ENCODE results near the gene LAMC3.
"Not testable (repeated sequence)": the region's sequence is repeated elsewhere in the genome, so short reads cannot be mapped to it uniquely, and the experiment has no call there.

Gene LAMC3

DNA sequence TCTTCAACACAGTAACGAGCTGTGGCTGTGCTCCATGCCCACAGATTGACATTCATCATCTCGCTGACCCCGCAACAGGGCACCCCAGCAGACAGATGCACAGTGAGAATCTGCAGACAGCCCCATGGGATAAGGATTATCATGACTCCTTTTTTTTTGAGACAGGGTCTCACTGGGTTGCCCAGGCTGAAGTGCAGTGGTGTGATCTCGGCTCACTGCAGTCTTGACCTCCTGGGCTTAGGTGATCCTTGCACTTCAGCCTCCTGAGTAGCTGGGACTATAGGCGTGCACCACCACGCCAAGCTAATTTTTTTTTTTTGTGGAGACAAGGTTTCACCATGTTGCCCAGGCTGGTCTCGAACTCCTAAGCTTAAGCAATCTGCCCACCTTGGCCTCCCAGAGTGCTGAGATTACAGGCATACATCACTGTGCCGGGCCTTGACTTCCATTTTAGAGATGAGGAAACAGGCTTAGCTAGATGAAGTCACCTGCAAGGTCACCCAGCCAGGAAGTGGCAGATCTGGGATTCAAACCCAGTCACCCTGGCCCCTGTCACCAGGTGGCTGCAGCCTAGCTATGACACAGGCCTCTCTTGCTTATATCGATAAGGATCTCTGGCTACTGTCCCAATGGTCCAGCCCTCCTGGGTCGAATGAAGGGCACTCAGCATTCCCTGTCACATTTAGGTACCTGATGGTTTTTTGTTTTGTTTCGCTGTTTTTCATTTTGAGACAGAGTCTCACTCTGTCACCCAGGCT is 92.4 kb downstream of the LAMC3 start:
- DNase-seq: no peak

DNA sequence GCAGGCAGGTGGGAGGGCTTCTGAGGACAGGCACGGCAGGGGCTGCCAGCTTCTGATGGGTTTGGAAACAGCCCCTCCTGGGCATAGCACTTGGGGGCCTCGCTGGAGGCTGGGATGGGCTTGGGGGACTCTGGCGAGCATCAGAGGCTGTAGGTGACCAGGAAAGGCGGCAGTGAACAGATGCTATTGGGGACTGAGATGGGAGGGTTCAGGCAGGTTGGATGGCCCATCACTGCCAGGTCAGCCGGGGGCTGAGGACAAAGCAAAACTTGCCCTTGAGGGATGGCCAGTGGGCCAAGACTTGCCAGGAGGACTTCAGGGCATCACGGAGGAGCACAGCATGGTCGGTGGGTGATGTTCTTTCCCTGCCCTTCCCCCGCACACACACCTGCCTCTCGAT is 94.0 kb downstream of the LAMC3 start:
- DNase-seq: no peak

DNA sequence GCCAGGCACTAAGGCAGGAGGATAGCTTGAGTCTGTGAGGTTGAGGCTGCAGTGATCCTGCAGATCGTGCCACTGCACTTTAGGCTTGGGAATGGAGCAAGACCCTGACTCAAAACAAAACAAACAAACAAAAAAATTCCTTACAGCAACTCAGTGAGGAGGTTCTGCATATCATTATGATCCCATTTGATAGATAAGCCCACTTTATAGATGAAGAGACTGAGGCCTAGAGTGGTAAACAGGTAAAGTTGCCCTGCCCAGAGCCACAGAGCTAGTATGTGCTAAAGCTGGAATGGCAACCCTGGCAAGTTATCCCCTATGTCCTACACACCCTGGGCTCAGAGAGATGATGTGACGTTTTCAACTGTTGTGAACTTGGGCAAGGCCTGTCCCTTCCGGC is 94.6 kb downstream of the LAMC3 start:
- no peak for DNase-seq

DNA sequence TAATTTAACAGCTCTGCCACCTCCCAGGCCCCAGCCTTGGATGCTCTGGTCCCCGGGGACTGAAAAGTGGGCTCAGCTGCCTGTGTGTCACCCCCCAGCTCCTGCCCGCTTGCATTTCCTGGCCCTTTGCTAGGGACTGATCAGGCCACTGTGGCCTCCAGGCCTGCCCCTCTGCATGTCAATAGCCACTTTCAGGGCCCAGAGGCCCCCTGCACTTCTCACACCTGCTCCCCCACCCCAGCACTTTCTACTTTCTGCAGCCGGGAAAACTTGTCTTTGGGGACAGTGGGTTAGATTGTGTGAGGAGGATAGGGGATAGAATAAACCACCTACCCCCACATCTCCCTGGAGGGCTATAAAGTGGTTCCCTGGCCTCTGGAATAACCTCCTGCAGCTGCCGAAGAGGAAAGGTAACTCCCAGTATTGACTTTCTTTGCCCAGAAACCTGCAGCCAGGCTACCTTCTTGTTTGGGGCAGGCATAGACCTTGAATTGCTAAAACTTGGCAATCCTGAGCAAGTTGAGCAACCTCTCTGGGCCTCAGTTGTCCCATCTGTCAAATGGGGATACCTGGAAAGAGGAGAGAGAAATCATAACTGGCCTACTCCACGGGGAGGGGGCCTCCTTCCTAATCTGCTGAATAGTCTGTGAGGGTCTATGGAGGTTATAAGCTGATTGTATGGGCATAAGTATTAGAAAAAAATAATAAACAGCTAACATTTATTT is 95.2 kb downstream of the LAMC3 start:
- no peak for DNase-seq

DNA sequence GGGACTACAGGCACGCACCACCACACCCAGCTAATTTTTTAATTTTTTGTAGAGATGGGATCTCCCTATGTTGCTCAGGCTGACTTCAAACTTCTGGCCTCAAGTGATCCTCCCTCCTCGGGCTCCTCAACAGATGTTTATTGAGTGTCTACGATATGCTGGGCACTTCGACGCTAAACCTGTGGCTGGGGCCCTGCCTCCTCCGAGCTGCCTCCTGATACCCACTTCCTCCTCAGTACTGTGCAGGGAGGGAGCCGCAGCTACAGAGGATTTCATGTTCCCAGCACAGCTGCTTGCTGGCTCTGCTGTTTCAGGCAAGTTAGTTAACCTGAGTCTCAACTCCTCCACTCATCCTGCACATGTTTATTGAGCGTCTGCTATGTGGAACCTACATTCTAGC is 97.0 kb downstream of the LAMC3 start:
- DNase-seq: no peak

DNA sequence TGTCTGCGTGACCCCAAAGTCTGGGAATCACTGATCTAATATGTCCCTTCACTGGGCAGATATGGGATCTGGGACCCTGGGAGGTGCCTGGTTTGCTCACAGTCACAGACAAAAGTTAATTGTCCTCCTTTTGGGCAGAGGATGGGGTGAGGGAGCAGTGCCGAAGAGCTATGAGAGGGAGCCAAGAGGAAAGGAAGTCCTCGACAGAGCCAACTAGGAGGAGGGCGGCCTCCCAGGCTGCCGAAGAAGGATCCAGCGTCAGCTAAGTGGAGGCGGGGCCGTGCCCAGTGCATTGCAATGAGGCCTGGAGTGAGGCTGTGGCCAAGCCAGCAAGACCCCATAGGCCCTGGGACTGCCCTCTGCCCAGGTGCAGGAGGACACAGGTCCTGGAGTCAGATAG is 98.8 kb downstream of the LAMC3 start:
- DNase-seq: no peak

DNA sequence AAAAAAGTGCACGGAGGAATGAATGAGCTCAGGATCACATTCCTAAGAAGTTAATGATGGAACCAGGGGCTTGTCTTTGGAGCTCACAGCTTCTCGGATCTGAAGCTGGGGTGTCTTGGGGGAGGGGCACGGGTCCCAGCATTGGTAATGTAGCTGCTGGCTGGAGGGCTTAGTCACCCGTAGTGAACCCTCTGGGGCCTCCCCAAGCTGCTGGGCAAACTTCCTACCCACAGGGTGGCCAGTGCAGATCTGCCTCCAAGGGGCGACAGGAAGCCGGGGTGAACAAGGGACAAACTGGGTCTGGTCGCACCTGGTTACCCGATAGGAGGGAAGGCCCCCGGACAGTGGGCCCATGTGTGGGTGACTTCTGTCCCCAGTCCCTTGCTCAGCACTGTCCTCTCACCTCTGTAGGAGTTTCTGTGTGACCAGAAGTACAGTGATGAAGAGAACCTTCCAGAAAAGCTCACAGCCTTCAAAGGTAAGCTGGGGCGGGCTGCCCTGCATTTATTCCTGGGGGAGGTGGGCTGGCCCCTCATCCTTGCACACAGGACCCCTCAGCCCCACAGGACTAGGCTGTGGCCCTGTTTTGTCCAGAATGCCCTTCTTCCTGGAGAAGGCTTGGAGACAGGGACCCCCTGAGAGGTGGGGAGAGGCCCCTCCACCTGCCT is 102.3 kb downstream of the LAMC3 start:
- DNase-seq: peak; percentile 55

DNA sequence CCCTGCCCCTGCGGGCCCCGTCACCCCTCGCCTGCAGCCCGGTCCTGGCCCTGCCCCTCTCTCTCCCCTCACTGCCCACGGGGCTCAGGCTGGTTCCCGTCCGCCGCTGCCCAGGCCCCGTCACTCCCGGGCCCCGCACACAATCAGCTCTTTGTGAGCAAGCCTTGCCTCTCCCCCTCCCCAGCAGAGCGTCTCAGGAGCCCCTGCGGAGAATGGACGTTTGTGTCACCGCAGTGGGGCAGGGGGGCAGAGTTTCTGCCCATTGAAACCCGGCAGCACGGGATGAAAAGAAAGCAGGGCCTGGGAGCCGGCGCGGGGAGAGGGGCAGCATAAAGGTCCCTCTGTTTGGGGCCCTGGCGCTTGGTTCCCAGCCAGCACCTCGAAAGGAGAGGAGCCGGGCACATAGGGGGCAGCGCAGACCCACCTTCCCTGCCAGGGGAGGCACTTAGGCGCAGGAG is 102.9 kb downstream of the LAMC3 start:
- peak; percentile 90 for DNase-seq

DNA sequence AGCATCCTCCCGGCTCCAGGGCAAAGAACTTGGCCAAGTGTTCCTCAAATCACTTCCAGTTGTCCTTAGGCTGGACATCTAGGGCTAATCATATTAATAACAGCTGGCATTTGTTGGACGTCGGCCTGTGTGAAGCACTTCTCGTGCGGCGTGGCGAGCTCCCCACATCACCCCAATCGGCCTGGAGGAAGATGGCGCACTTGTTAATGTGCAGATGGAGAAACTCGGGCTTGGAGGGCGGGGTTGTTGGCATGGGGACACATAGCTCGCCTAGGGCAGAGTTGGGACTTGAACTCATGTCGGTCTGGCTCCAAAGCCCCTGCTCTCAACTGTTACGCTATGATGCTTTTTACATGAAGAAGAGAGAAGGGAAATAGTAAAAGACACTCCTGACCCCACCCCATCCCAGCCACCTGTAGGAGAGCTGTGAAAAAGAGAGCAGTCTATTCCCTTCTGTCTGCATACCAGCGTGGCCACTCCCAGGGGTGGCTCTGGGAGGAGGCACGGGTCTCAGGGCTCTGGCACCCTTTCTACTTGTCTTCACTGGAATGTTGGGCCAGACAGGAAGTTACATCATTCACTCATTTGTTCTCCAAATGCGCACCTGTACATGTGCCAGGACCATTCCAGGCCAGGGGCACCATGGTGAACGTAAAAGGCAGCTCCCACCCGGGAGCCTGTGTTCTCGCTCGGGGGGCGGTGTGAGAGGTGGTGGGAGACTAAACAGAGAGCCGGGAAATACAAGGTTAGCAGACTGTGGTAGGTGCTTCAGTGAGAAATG is 103.6 kb downstream of the LAMC3 start:
- DNase-seq: no peak

DNA sequence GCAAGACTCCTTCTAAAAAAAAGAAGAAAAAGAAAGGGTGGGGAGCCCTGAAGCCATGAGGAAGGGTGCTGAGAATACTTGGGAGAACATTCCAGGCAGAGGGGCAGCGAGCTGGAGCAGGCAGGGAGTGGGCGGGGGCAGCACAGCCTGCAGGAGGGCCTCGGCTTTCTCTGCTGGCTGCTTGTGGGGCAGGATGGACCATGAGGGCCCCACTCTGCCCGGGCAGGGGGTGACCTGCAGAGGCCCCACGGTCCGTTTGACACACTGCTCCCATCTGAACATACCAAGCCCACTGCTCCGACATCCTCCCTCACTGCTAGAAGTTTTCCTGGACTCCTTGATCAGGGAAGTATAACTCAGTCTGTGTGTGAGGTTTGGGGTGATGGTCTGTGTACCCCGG is 104.7 kb downstream of the LAMC3 start:
- DNase-seq: no peak

DNA sequence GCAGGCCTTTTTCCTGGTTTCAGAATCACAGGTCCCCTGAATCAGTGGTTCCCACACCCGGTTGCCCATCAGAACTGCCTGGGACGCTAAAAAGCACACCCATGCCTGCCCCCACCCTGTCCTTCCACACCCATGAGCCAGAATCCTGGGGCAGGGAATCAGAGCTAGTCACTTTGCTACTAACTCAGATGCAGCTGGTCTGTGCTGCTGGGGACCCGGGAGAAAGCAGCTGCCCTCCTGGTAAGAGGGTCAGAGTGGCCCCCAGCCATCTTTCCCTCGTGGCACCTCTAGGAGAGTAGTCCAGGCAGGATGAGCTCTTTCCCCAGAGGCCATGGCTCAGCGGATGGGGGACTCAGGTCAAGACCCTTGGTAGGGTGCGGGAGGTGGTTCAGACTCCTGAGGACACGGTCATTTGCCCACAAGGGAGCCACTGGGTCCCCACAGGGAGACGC is 105.1 kb downstream of the LAMC3 start:
- no peak for DNase-seq

DNA sequence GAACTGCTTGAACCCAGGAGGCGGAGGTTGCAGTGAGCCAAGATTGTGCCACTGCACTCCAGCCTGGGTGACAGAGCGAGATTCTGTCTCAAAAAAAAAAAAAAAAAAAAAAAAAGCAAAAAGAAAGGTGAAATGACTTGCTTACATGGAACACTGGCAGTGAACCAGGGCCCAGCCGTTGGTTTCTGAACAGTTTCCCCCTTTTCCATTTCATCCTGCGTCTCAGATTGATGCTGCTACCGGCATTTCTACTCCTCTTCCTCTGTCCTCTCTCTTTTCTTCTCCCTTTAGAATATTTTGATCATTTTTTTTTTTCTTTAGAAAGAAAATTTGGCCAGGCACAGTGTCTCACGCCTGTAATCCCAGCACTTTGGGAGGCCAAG is 106.4 kb downstream of the LAMC3 start:
- DNase-seq: not testable (repeated sequence)

DNA sequence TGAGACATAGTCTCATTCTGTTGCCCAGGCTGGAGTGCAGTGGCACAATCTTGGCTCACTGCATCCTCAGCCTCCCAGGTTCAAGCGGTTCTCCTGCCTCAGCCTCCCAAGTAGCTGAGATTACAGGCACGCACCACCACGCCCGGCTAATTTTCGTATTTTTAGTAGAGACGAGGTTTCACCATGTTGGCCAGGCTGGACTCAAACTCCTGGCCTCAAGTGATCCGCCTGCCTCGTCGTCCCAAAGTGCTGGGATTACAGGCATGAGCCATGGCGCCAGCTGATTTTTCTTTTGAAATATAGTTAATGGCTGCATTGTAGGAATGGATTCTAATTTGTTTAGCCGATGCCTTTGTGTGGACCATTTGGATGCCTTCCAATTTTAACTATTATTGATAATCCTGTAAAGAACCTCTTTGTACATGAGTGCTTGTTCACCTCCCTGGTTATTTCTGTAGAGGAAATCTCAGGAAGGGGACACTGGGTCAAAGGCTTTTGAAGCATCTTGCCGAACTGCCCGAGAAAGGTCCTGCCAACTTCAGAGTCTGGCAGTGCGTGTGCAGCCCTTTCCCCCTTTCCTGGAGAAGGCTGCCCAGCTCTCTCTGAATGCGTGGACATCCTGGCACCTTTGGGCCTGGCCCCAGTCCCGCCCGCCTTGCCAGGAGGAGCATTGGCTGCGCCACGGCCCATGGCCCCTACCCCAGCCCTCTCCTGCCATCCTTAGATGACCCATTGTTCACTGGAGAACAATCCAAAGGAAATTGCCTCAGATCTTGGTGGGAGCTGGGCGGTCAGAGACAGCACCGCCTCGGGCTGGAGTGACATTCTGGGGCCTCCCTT is 107.5 kb downstream of the LAMC3 start:
- DNase-seq: no peak

DNA sequence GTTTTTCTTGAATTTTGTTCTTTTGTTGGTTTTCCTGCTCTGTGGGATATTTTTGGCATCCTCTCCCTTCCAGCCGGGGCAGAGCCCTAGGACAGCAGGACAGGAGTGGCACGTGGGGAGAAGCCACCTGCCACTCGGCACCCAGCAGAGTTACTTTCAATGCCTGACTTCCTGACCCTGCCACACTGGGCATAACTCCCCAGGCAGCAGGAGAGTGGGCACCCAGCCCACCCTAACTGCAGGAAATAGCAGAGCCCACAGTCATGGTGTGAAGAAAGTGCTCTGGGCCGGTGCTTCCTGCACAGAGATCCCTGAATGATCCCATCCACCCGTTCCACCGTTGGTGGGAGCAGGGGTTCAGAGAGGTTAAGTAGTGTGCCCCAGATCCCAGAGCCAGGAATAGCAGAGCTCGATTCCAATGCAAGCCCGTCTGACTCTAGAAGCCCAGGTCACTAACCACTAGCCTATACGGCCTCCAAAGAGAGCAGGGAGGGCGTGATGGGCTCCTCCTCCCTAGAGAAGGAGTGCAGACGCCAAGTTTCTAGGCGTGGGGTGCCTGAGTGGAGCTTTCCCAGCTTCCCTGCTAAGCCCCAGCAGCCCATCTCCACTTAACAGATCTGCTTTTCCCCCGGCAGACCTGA is 108.3 kb downstream of the LAMC3 start:
- DNase-seq: no peak

DNA sequence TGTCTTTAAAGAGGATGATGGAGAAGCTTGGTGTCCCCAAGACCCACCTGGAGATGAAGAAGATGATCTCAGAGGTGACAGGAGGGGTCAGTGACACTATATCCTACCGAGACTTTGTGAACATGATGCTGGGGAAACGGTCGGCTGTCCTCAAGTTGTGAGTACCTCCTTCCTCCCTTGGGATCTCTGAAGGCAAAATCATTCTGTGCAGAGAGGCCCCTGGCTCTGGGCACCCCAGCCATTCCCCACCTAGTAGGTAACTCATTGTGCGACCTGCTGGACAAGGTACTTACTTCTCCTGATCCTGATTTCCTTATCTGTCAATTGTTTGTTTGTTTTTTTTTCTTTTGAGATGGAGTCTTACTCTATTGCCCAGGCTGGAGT is 108.8 kb downstream of the LAMC3 start:
- no peak for DNase-seq

DNA sequence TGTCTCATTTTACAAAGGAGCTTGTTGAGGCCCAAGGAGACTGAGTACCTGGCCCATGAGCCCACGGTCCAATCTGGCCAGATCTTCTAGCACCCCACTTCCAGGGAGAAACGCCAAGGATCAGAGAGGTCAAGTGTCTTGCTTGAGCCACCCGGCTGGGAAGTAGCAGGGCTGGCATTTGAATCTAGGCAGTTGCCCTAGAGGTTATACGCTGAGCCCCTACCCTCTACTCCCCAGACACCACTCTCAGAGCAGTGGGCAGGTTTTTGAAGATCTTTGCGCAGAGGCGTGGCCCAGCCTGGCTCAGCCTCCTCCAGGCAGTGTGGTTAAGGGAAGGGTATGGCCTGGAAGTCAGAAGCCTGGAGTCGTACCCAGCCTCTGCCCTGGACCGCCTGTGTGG is 110.6 kb downstream of the LAMC3 start:
- DNase-seq: no peak

DNA sequence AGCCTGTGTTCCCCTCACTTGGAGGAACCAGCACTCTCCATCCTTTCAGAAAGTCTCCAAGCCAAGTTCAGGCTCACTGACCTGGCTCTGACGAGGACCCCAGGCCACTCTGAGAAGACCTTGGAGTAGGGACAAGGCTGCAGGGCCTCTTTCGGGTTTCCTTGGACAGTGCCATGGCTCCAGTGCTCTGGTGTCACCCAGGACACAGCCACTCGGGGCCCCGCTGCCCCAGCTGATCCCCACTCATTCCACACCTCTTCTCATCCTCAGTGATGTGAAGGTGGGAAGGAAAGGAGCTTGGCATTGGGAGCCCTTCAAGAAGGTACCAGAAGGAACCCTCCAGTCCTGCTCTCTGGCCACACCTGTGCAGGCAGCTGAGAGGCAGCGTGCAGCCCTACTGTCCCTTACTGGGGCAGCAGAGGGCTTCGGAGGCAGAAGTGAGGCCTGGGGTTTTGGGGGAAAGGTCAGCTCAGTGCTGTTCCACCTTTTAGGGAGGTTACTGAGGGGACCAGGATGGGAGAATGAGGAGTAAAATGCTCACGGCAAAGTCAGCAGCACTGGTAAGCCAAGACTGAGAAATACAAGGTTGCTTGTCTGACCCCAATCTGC is 111.8 kb downstream of the LAMC3 start:
- no peak for DNase-seq

DNA sequence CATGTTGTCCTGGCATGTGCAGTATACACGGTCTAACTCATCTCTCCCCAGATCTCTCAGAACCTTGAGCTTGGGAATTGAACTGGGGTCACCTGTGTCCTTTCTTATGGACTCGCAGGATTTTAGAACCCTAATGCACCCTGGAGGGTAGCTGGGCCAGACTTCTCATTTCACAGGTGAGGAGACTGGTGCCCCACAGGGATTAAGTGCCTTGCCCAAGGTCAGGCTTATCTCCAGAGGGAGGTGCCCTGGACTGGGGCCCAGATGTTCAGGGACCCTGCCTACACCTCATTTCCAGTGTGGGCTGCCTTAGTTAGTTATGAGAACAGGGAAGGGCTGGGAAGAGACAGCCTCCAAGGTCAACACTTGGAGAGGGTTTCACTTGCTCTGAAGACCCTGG is 112.4 kb downstream of the LAMC3 start:
- no peak for DNase-seq

DNA sequence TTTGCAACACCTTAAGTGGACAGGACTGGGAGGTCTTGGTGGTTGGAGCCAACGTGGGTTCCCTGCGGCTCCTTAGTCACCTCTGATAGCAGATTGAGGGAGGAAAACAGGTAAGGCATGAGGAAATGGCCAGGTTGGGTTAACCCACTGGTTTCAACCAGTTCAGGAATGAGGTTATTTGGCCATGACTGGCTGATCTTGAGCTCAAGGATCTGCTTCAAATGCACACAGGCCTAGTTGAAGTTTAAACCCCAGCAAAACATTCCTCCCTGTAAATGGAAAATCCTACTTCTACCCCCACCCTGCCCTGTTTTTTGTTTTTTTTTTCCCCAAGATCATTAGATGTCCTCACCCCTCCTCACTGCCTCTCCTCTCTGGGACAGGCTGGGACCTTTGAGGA is 113.2 kb downstream of the LAMC3 start:
- no peak for DNase-seq

DNA sequence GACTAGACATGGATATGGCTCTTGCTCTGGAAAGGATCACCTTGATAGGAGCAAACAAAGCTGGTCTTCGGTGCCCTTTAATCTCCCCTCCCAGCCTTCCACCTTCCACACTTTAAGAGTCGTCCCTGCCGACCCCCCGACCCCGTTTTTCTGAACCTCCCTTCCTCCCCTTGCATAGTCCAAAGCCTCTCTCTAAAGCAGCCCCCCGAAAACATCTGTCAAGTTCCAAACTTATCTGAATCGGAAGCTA is 116.0 kb downstream of the LAMC3 start:
- DNase-seq: no peak

DNA sequence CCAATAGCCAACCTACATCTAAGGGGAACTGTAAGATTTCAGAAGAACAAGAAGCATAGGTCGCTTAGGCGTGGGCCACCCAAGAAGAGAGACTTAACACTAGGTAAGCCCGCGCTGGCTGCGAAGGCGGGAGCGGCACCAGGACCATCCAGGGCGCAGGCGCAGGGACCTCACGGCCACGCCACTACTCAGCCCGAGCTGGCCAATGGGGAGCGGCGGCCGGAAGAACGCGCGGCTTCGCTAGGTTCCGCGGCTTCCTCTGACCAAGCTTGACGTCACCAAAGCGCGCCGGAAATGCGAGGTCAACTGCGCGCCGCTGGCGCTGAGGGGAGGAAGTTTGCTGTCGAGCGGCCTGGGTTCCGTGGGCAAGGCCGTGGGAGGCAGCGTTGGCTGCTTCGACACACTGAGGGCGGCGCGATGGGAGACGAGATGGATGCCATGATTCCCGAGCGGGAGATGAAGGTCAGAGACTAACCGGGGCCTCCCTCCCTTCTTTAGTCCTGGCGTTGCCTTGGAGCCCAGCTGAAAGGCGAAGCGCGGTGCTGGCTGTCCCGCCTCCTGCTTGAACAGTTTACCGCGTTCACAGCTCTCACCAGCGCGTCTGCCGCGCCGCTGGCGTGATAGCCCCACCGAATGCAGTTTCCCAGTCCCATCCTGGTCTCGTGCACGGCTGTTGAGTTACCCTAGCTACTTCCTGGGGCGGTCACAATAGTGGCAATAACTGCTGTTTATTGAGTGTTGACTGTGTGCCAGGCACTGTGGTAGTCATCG is 116.5 kb downstream of the LAMC3 start, which contains the start of gene NUP214:
Gene NUP214, plus strand, starts transcription at position 299 of the 771 bp plus-strand sequence. Its CDS starts 119 bp downstream, at position 418.
- peak; percentile 99 for DNase-seq
